B cell (primary cell): ENCODE measurements around the gene SETDB2. TPM values are rescaled to one million over a fixed set of nuclear protein-coding genes. Genes with fewer than 3 reads are reported as not detected.

Experiments used
- ATAC-seq: fragments of 200-7000 bp; cut with Tn5 transposase; one replicate; pipeline ENCODE4 v1.10.0; 2021; ENCODE audit warnings: low read depth, mild to moderate bottlenecking, moderate number of reproducible peaks, moderate library complexity
- CTCF ChIA-PET: fragments of 350-600 bp; sonication (Branson Sonifier 250); formaldehyde crosslinking; loops from one replicate; lab custom pipeline; 2021; ENCODE audit warnings: antibody characterized with exemption, inconsistent platforms; lab: Charles Lee
- POLR2A ChIA-PET: fragments of 350-600 bp; sonication (Branson Sonifier 250); formaldehyde crosslinking; loops from one replicate; lab custom pipeline; 2021; ENCODE audit warnings: antibody characterized with exemption; lab: Charles Lee
- DNase-seq: peaks from one replicate; pipeline ENCODE4 v3.0.0; 2013
- H2AFZ ChIP-seq: 2 replicates; pipeline ENCODE4 v1.6.1; 2012; ENCODE audit warnings: mild to moderate bottlenecking, low read depth, low read length; ENCODE audit not compliant: insufficient read depth, poor library complexity, severe bottlenecking
- H3K27ac ChIP-seq, 2 donors: 1 replicate in 1 of 2; 2 replicates in 1 of 2; pipeline ENCODE4 v1.5.1; 2012 to 2013; ENCODE audit warnings: low read length in 2 of 2, mild to moderate bottlenecking in 2 of 2, moderate library complexity in 1 of 2
- H3K27me3 ChIP-seq, 4 experiments: fragments of 200-600 bp in 1 of 4; sonication (generic) in 1 of 4; replicated peaks in 1 of 4; 1 replicate in 2 of 4; 2 replicates in 2 of 4; pipeline versions ENCODE4 v1.6.1 to v1.7.0; 2013 to 2016; ENCODE audit warnings: low read length in 3 of 4, mild to moderate bottlenecking in 2 of 4, mixed read lengths in 1 of 4, moderate library complexity in 1 of 4; ENCODE audit not compliant: insufficient read depth in 4 of 4, control insufficient read depth in 3 of 4; ENCODE audit errors: control extremely low read depth in 1 of 4
- H3K36me3 ChIP-seq, 2 experiments: replicated peaks in 1 of 2; 1 replicate in 1 of 2; 2 replicates in 1 of 2; pipeline versions ENCODE4 v1.6.1 to v1.7.1; 2013; ENCODE audit warnings: low read length in 1 of 2; ENCODE audit not compliant: insufficient read depth in 2 of 2, control insufficient read depth in 1 of 2; ENCODE audit errors: control extremely low read depth in 1 of 2, extremely low read depth in 1 of 2
- H3K4me1 ChIP-seq, 2 donors: fragments of 200-600 bp in 1 of 2; sonication (generic) in 1 of 2; 1 replicate in 1 of 2; 2 replicates in 1 of 2; pipeline versions ENCODE4 v1.5.1 to v1.6.1; 2013 to 2017; ENCODE audit warnings: low read length in 2 of 2; ENCODE audit not compliant: control insufficient read depth in 2 of 2, insufficient read depth in 2 of 2
- H3K4me2 ChIP-seq: replicated peaks from 2 replicates; pipeline ENCODE3; 2012; ENCODE audit warnings: mild to moderate bottlenecking, low read depth, low read length; ENCODE audit not compliant: poor library complexity, severe bottlenecking
- H3K4me3 ChIP-seq, 5 experiments: fragments of 200-600 bp in 1 of 5; sonication (generic) in 1 of 5; 1 replicate in 3 of 5; 2 replicates in 2 of 5; pipeline versions ENCODE4 v1.5.1 to v1.7.0; 2011 to 2016; ENCODE audit warnings: low read length in 4 of 5, mild to moderate bottlenecking in 4 of 5, low read depth in 2 of 5, control low read depth in 1 of 5, moderate library complexity in 1 of 5; ENCODE audit not compliant: insufficient read depth in 1 of 5; ENCODE audit errors: control extremely low read depth in 1 of 5, extremely low read depth in 1 of 5
- H3K79me2 ChIP-seq: fragments of 200-600 bp; sonication (generic); one replicate; pipeline ENCODE4 v1.6.0; 2016; ENCODE audit warnings: low read length; ENCODE audit not compliant: control insufficient read depth, insufficient read depth
- H3K9ac ChIP-seq: fragments of 200-600 bp; sonication (generic); 2 replicates; pipeline ENCODE4 v1.6.1; 2017; ENCODE audit warnings: mild to moderate bottlenecking, low read length, moderate library complexity
- H3K9me3 ChIP-seq, 3 donors: one replicate each; pipeline versions ENCODE4 v1.6.1 to v1.7.1; 2013; ENCODE audit warnings: low read length in 2 of 3; ENCODE audit not compliant: control insufficient read depth in 2 of 3, insufficient read depth in 1 of 3; ENCODE audit errors: control extremely low read depth in 1 of 3
- H4K20me1 ChIP-seq: 2 replicates; pipeline ENCODE4 v1.6.0; 2012; ENCODE audit warnings: mild to moderate bottlenecking, low read length; ENCODE audit not compliant: insufficient read depth, control insufficient read depth, poor library complexity, severe bottlenecking
- H3K27ac Mint-ChIP-seq: one replicate; pipeline ENCODE4 v1.8.0; 2021; ENCODE audit warnings: mixed read lengths
- H3K27me3 Mint-ChIP-seq: one replicate; pipeline ENCODE4 v1.8.0; 2021; ENCODE audit warnings: mixed read lengths
- H3K4me1 Mint-ChIP-seq: one replicate; pipeline ENCODE4 v1.8.0; 2021; ENCODE audit warnings: mixed read lengths
- H3K4me3 Mint-ChIP-seq: one replicate; pipeline ENCODE4 v1.8.0; 2021; ENCODE audit warnings: mixed read lengths
- H3K9me3 Mint-ChIP-seq: one replicate; pipeline ENCODE4 v1.8.0; 2022; ENCODE audit warnings: mixed read lengths; ENCODE audit not compliant: insufficient read depth
- EZH2 ChIP-seq: IDR thresholded peaks from 2 replicates; pipeline ENCODE4 v1.6.1; 2012; ENCODE audit warnings: borderline replicate concordance, low read depth, mild to moderate bottlenecking, moderate library complexity, low read length; ENCODE audit not compliant: insufficient read depth, poor library complexity, severe bottlenecking
- WGBS: methylation state at CpG from one replicate; pipeline ENCODE4 v1.1.5; 2013; ENCODE audit warnings: missing lambda C conversion rate; ENCODE audit not compliant: insufficient coverage; 5-methylcytosine and 5-hydroxymethylcytosine counted together
- intact Hi-C: fragments of 100-400 bp; cut with micrococcal nuclease; formaldehyde crosslinking; loops from one replicate; pipeline ENCODE4 v1.10.0; 2022
- polyA plus RNA-seq: library from polyadenylated mRNA; depleted of rRNA; stranded (reverse); fragments of >200 nt; gene quantifications from 2 replicates; pipeline ENCODE4 v1.2.3, GENCODE V29; 2012
- total RNA-seq, 2 donors: library from RNA; stranded (reverse); fragments of 120-200 nt in 1 of 2; gene quantifications; 1 replicate in 1 of 2; 2 replicates in 1 of 2; pipeline versions ENCODE4 v1.2.3 to v1.2.4, GENCODE V29; 2013 to 2022
- TF ChIP-seq, protein P1 (sequence below): fragments of 200-600 bp; IDR thresholded peaks from one replicate; pipeline ENCODE4 v1.8.0; 2022; ENCODE audit warnings: antibody characterized with exemption, mild to moderate bottlenecking

The SETDB2 gene
- total and polyA plus RNA-seq, 2 donors (not counting 1 experiment from before 2014, with no cell fraction given), result 12.0 to 38.2 TPM

GRCh38 chr13:49400755-49401659 lies 43.1 kb upstream of the SETDB2 start:
- Mint-ChIP-seq H3K9me3 (peaks cover 6% of the 10 kb centered on the region), H3K4me1 (peaks cover 8% of the 10 kb centered on the region), H3K27ac (peak overlapping the region; percentile 27), H3K27me3 (no peaks in the 10 kb centered on the region), H3K4me3 (peak overlapping the region; percentile 81)
- Histone ChIP-seq H2AFZ (peak overlapping the region; percentile 52), H3K79me2 (no peaks in the 10 kb centered on the region), H3K27me3 (no peaks in the 10 kb centered on the region), H3K9ac (peak overlapping the region; percentile 54), H3K4me1 (peaks cover 0 to 3% of the 10 kb centered on the region in 2 donors), H3K9me3 (peaks cover 4 to 13% (median 9%) of the 10 kb centered on the region in 3 donors), H4K20me1 (no peaks in the 10 kb centered on the region), H3K27ac (no peak overlapping the region), H3K4me2 (peak overlapping the region; percentile 55), H3K36me3 (peaks cover 0 to 2% of the 10 kb centered on the region in 2 experiments), H3K4me3 (peak overlapping the region in 3 of 5 experiments; percentile 7 to 45 (median 18))
- peak; percentile 54 for ATAC-seq
- POLR2A ChIA-PET, result interaction anchor here (0.6 kb wide), 1 partner anchor 55 kb away, joined by 4 read pairs; no protein-coding TSS in a partner anchor
- TF ChIP-seq EZH2, result no peak
- TF ChIP-seq, protein P1, sequence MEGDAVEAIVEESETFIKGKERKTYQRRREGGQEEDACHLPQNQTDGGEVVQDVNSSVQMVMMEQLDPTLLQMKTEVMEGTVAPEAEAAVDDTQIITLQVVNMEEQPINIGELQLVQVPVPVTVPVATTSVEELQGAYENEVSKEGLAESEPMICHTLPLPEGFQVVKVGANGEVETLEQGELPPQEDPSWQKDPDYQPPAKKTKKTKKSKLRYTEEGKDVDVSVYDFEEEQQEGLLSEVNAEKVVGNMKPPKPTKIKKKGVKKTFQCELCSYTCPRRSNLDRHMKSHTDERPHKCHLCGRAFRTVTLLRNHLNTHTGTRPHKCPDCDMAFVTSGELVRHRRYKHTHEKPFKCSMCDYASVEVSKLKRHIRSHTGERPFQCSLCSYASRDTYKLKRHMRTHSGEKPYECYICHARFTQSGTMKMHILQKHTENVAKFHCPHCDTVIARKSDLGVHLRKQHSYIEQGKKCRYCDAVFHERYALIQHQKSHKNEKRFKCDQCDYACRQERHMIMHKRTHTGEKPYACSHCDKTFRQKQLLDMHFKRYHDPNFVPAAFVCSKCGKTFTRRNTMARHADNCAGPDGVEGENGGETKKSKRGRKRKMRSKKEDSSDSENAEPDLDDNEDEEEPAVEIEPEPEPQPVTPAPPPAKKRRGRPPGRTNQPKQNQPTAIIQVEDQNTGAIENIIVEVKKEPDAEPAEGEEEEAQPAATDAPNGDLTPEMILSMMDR, result no peak
- 19% methylated on average over 5 of the region's 7 CpGs for WGBS
- DNase-seq, result peak; percentile 43
- CTCF ChIA-PET, result interaction anchor here (1.2 kb wide), 1 partner anchor 47 kb away, joined by 3 read pairs; no protein-coding TSS in a partner anchor
- intact Hi-C loops, result loop anchor here (10.0 kb wide), 1 partner anchor 86 kb away; no protein-coding TSS in a partner anchor
